ENCODE results near the gene TCERG1L.

The TCERG1L gene

GRCh38 chr10:131270461-131271190, 40.9 kb downstream of the TCERG1L start:
- no peak for DNase-seq (ENCODE audit: low read depth in 2 of 2)

- DNase-seq (ENCODE audit: low read depth in 2 of 2) = no peak
Measured at GRCh38 chr10:131269776-131270460, 41.6 kb downstream of the TCERG1L start.

GRCh38 chr10:131267814-131268095, 43.8 kb downstream of the TCERG1L start:
- DNase-seq (ENCODE audit: low read depth in 2 of 2) = no peak

- no peak for DNase-seq (ENCODE audit: low read depth in 2 of 2)
Measured at GRCh38 chr10:131266936-131267813, 44.3 kb downstream of the TCERG1L start.

GRCh38 chr10:131264110-131264788, 47.3 kb downstream of the TCERG1L start:
- no peak for DNase-seq (ENCODE audit: low read depth in 2 of 2)

GRCh38 chr10:131261890-131262475, 49.5 kb downstream of the TCERG1L start:
- no peak for DNase-seq (ENCODE audit: low read depth in 2 of 2)

GRCh38 chr10:131260452-131261211, 50.9 kb downstream of the TCERG1L start:
- DNase-seq (ENCODE audit: low read depth in 2 of 2) = no peak

- DNase-seq (ENCODE audit: low read depth in 2 of 2) = no peak
Measured at GRCh38 chr10:131260031-131260430, 51.5 kb downstream of the TCERG1L start.

- no peak for DNase-seq (ENCODE audit: low read depth in 2 of 2)
Measured at GRCh38 chr10:131259535-131259934, 52.0 kb downstream of the TCERG1L start.

GRCh38 chr10:131258256-131258655, 53.3 kb downstream of the TCERG1L start:
- no peak for DNase-seq (ENCODE audit: low read depth in 2 of 2)

GRCh38 chr10:131257027-131257426, 54.5 kb downstream of the TCERG1L start:
- no peak for DNase-seq (ENCODE audit: low read depth in 2 of 2)

GRCh38 chr10:131254859-131255252, 56.7 kb downstream of the TCERG1L start:
- DNase-seq (ENCODE audit: low read depth in 2 of 2) = no peak

- no peak for DNase-seq (ENCODE audit: low read depth in 2 of 2)
Measured at GRCh38 chr10:131253931-131254858, 57.3 kb downstream of the TCERG1L start.

GRCh38 chr10:131252567-131253276, 58.8 kb downstream of the TCERG1L start:
- no peak for DNase-seq (ENCODE audit: low read depth in 2 of 2)

- no peak for DNase-seq (ENCODE audit: low read depth in 2 of 2)
Measured at GRCh38 chr10:131251146-131251541, 60.4 kb downstream of the TCERG1L start.

- DNase-seq (ENCODE audit: low read depth in 2 of 2) = no peak
Measured at GRCh38 chr10:131250454-131251145, 60.9 kb downstream of the TCERG1L start.

- no peak for DNase-seq (ENCODE audit: low read depth in 2 of 2)
Measured at GRCh38 chr10:131249955-131250344, 61.6 kb downstream of the TCERG1L start.

GRCh38 chr10:131249238-131249954, 62.1 kb downstream of the TCERG1L start:
- no peak for DNase-seq (ENCODE audit: low read depth in 2 of 2)

Measured in stimulated activated CD4-positive, alpha-beta T cell treated with anti-CD3 and anti-CD28 coated beads, Interleukin-15, amount 100 ng/mL, for 48 hours (primary cell).